ENCODE measurements around the gene ZNF275.
"Not testable (repeated sequence)": the region's sequence is repeated elsewhere in the genome, so short reads cannot be mapped to it uniquely, and the experiment has no call there.

Gene ZNF275

GRCh38 chrX:153382563-153383482 lies 48.9 kb downstream of the ZNF275 start:
- 100% methylated on average over 1 of the region's 3 CpGs; no CpG with 5 or more reads in 1 of the 2 donors for WGBS, 2 donors (ENCODE audit: extremely low coverage in 2 of 2, insufficient read length in 2 of 2, insufficient replicate concordance in 1 of 2)
- no peak overlapping the region for H3K18ac ChIP-seq (ENCODE audit: low read length)
- peaks cover 0 to 13% (median 0%) of the 10 kb centered on the region in 3 experiments for H3K27me3 ChIP-seq (ENCODE audit: control insufficient read depth in 3 of 3, insufficient read depth in 3 of 3, low read depth in 1 of 3, low read length in 3 of 3)
- H2BK15ac ChIP-seq (ENCODE audit: low read length), result no peak overlapping the region
- H3K9ac ChIP-seq (ENCODE audit: low read depth, low read length, poor library complexity), result no peak overlapping the region
- no peak for DNase-seq (ENCODE audit: low spot score)
- H2BK120ac ChIP-seq (ENCODE audit: low read depth, low read length), result no peak overlapping the region
- H3K4ac ChIP-seq (ENCODE audit: low read length), result no peak overlapping the region
- no peak overlapping the region for H2BK12ac ChIP-seq (ENCODE audit: low read length)
- H4K91ac ChIP-seq (ENCODE audit: low read depth, low read length, poor library complexity), result no peak overlapping the region
- H3K4me2 ChIP-seq (ENCODE audit: insufficient read depth, low read length, poor library complexity, severe bottlenecking), result no peak overlapping the region
- no peak overlapping the region for H2AK5ac ChIP-seq (ENCODE audit: low read depth, low read length)
- H3K27ac ChIP-seq (replicated peaks; ENCODE audit: low read length), result no peak overlapping the region
- no peaks in the 10 kb centered on the region for H3K36me3 ChIP-seq (replicated peaks in 1 of 2; ENCODE audit: control insufficient read depth in 2 of 2, insufficient read depth in 2 of 2, low read length in 2 of 2)
- peaks cover 0 to 4% of the 10 kb centered on the region in 2 donors for H3K4me1 ChIP-seq (ENCODE audit: control insufficient read depth in 2 of 2, insufficient read depth in 1 of 2, low read depth in 1 of 2, low read length in 2 of 2)
- H3K9me3 ChIP-seq (replicated peaks in 1 of 2; ENCODE audit: control insufficient read depth in 2 of 2, insufficient read depth in 1 of 2, low read depth in 1 of 2, low read length in 2 of 2), result peaks cover 0 to 3% of the 10 kb centered on the region in 2 donors
- H2BK5ac ChIP-seq (ENCODE audit: low read length), result no peak overlapping the region
- no peak overlapping the region for H2AFZ ChIP-seq (ENCODE audit: low read length)
- peak overlapping the region in 1 of 2 donors; percentile 54 for H3K4me3 ChIP-seq (ENCODE audit: low read length in 2 of 2)
- H3K23ac ChIP-seq (ENCODE audit: low read depth, low read length, poor library complexity), result no peak overlapping the region
- peak overlapping the region; percentile 21 for H3K14ac ChIP-seq (ENCODE audit: low read length)
- H3K79me1 ChIP-seq (ENCODE audit: low read depth, low read length), result peaks cover 5% of the 10 kb centered on the region
- H4K8ac ChIP-seq (ENCODE audit: low read depth, low read length), result no peak overlapping the region

DNA sequence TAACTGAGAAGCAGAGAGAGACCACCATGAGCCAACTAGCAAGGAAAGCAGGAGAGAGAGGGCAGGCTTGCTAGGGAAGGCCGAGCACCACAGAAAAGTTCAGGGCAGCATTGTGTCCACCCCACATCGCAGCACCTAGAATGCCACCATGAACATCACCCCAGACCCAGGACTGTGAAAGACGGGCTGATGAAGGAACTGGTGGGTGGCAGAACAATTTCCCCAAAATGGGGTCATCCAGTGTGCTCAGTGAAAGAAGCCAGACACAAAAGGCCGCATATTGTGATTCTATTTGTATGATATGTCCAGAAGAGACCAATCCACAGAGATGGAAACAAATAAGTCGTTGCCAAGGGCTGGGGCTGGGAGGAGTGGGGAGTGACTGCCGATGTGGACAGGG lies 50.4 kb downstream of the ZNF275 start:
- Histone ChIP-seq H2AFZ (ENCODE audit: low read length) (no peak overlapping the region), H2BK15ac (ENCODE audit: low read length) (no peak overlapping the region), H3K23ac (ENCODE audit: low read depth, low read length, poor library complexity) (no peak overlapping the region), H3K14ac (ENCODE audit: low read length) (no peak overlapping the region), H3K4me1 (ENCODE audit: control insufficient read depth in 2 of 2, insufficient read depth in 1 of 2, low read depth in 1 of 2, low read length in 2 of 2) (peaks cover 0 to 4% of the 10 kb centered on the region in 2 donors), H3K4ac (ENCODE audit: low read length) (no peak overlapping the region), H3K9me3 (replicated peaks in 1 of 2; ENCODE audit: control insufficient read depth in 2 of 2, insufficient read depth in 1 of 2, low read depth in 1 of 2, low read length in 2 of 2) (peaks cover 0 to 3% of the 10 kb centered on the region in 2 donors), H3K36me3 (replicated peaks in 1 of 2; ENCODE audit: control insufficient read depth in 2 of 2, insufficient read depth in 2 of 2, low read length in 2 of 2) (no peaks in the 10 kb centered on the region), H2BK120ac (ENCODE audit: low read depth, low read length) (no peak overlapping the region), H3K27ac (replicated peaks; ENCODE audit: low read length) (no peak overlapping the region), H2BK12ac (ENCODE audit: low read length) (no peak overlapping the region), H2BK5ac (ENCODE audit: low read length) (no peak overlapping the region), H4K91ac (ENCODE audit: low read depth, low read length, poor library complexity) (no peak overlapping the region), H2AK5ac (ENCODE audit: low read depth, low read length) (no peak overlapping the region), H3K9ac (ENCODE audit: low read depth, low read length, poor library complexity) (no peak overlapping the region), H3K18ac (ENCODE audit: low read length) (no peak overlapping the region), H3K4me2 (ENCODE audit: insufficient read depth, low read length, poor library complexity, severe bottlenecking) (no peak overlapping the region), H3K27me3 (ENCODE audit: control insufficient read depth in 3 of 3, insufficient read depth in 3 of 3, low read depth in 1 of 3, low read length in 3 of 3) (peaks cover 0 to 10% (median 0%) of the 10 kb centered on the region in 3 experiments), H3K4me3 (ENCODE audit: low read length in 2 of 2) (no peak overlapping the region), H4K8ac (ENCODE audit: low read depth, low read length) (no peak overlapping the region), H3K79me1 (ENCODE audit: low read depth, low read length) (peaks cover 4% of the 10 kb centered on the region)
- WGBS, 2 donors (ENCODE audit: extremely low coverage in 2 of 2, insufficient read length in 2 of 2, insufficient replicate concordance in 1 of 2), result no CpG with 5 or more reads among the region's 6 CpGs
- DNase-seq (ENCODE audit: low spot score), result no peak

- not testable (repeated sequence) for H3K4me3 ChIP-seq (ENCODE audit: low read length in 2 of 2); H3K23ac ChIP-seq (ENCODE audit: low read depth, low read length, poor library complexity); H2BK5ac ChIP-seq (ENCODE audit: low read length); DNase-seq (ENCODE audit: low spot score); H2BK12ac ChIP-seq (ENCODE audit: low read length); H3K36me3 ChIP-seq (replicated peaks in 1 of 2; ENCODE audit: control insufficient read depth in 2 of 2, insufficient read depth in 2 of 2, low read length in 2 of 2); H3K18ac ChIP-seq (ENCODE audit: low read length); H2AFZ ChIP-seq (ENCODE audit: low read length); H3K4me1 ChIP-seq (ENCODE audit: control insufficient read depth in 2 of 2, insufficient read depth in 1 of 2, low read depth in 1 of 2, low read length in 2 of 2); H4K91ac ChIP-seq (ENCODE audit: low read depth, low read length, poor library complexity); H3K14ac ChIP-seq (ENCODE audit: low read length); H2BK120ac ChIP-seq (ENCODE audit: low read depth, low read length); H3K9me3 ChIP-seq (replicated peaks in 1 of 2; ENCODE audit: control insufficient read depth in 2 of 2, insufficient read depth in 1 of 2, low read depth in 1 of 2, low read length in 2 of 2); H4K8ac ChIP-seq (ENCODE audit: low read depth, low read length); H3K9ac ChIP-seq (ENCODE audit: low read depth, low read length, poor library complexity); H2BK15ac ChIP-seq (ENCODE audit: low read length); H3K27ac ChIP-seq (replicated peaks; ENCODE audit: low read length); H3K4ac ChIP-seq (ENCODE audit: low read length); H2AK5ac ChIP-seq (ENCODE audit: low read depth, low read length); H3K79me1 ChIP-seq (ENCODE audit: low read depth, low read length); H3K4me2 ChIP-seq (ENCODE audit: insufficient read depth, low read length, poor library complexity, severe bottlenecking)
- peaks cover 0 to 10% (median 0%) of the 10 kb centered on the region in 3 experiments for H3K27me3 ChIP-seq (ENCODE audit: control insufficient read depth in 3 of 3, insufficient read depth in 3 of 3, low read depth in 1 of 3, low read length in 3 of 3)
- no CpG with 5 or more reads among the region's 2 CpGs for WGBS, 2 donors (ENCODE audit: extremely low coverage in 2 of 2, insufficient read length in 2 of 2, insufficient replicate concordance in 1 of 2)
Measured at GRCh38 chrX:153384973-153385372, 51.0 kb downstream of the ZNF275 start.

DNA sequence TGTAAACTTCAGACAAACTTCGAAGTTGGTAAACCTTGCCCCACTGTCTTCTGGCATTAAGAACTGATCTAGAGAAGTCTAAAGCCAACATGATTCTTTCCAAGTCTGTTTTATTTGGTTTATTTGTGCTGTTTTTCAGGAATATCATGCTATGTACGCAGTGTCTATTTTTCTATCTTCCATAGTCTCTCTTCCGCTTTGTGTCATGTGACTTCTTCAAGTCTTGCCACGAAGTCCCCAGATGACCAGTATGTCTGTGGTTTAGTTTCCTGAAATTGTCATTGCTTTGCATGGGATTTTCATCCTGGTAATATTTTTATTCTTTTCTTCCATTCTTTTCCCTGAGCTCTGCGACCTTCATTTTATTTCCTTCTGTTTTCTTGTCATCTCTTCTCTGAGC lies 52.1 kb downstream of the ZNF275 start:
- no peak overlapping the region for H3K4me2 ChIP-seq (ENCODE audit: insufficient read depth, low read length, poor library complexity, severe bottlenecking)
- peaks cover 0 to 3% of the 10 kb centered on the region in 2 donors for H3K9me3 ChIP-seq (replicated peaks in 1 of 2; ENCODE audit: control insufficient read depth in 2 of 2, insufficient read depth in 1 of 2, low read depth in 1 of 2, low read length in 2 of 2)
- H3K14ac ChIP-seq (ENCODE audit: low read length), result no peak overlapping the region
- H2AK5ac ChIP-seq (ENCODE audit: low read depth, low read length), result no peak overlapping the region
- H3K27ac ChIP-seq (replicated peaks; ENCODE audit: low read length), result no peak overlapping the region
- H3K27me3 ChIP-seq (ENCODE audit: control insufficient read depth in 3 of 3, insufficient read depth in 3 of 3, low read depth in 1 of 3, low read length in 3 of 3), result peaks cover 0 to 10% (median 0%) of the 10 kb centered on the region in 3 experiments
- no peak overlapping the region for H2AFZ ChIP-seq (ENCODE audit: low read length)
- WGBS, 2 donors (ENCODE audit: extremely low coverage in 2 of 2, insufficient read length in 2 of 2, insufficient replicate concordance in 1 of 2), result no CpG with 5 or more reads among the region's 5 CpGs
- H3K9ac ChIP-seq (ENCODE audit: low read depth, low read length, poor library complexity), result no peak overlapping the region
- H2BK120ac ChIP-seq (ENCODE audit: low read depth, low read length), result no peak overlapping the region
- H3K23ac ChIP-seq (ENCODE audit: low read depth, low read length, poor library complexity), result no peak overlapping the region
- peaks cover 0 to 4% of the 10 kb centered on the region in 2 donors for H3K4me1 ChIP-seq (ENCODE audit: control insufficient read depth in 2 of 2, insufficient read depth in 1 of 2, low read depth in 1 of 2, low read length in 2 of 2)
- H2BK5ac ChIP-seq (ENCODE audit: low read length), result no peak overlapping the region
- H2BK15ac ChIP-seq (ENCODE audit: low read length), result no peak overlapping the region
- H3K4ac ChIP-seq (ENCODE audit: low read length), result no peak overlapping the region
- H4K8ac ChIP-seq (ENCODE audit: low read depth, low read length), result no peak overlapping the region
- no peak overlapping the region for H2BK12ac ChIP-seq (ENCODE audit: low read length)
- H3K18ac ChIP-seq (ENCODE audit: low read length), result no peak overlapping the region
- no peak overlapping the region for H4K91ac ChIP-seq (ENCODE audit: low read depth, low read length, poor library complexity)
- H3K36me3 ChIP-seq (replicated peaks in 1 of 2; ENCODE audit: control insufficient read depth in 2 of 2, insufficient read depth in 2 of 2, low read length in 2 of 2), result no peaks in the 10 kb centered on the region
- H3K79me1 ChIP-seq (ENCODE audit: low read depth, low read length), result peaks cover 4% of the 10 kb centered on the region
- no peak overlapping the region for H3K4me3 ChIP-seq (ENCODE audit: low read length in 2 of 2)
- no peak for DNase-seq (ENCODE audit: low spot score)

All from neuronal stem cell (in vitro differentiated cells).